Smooth muscle cell (in vitro differentiated cells): ENCODE measurements around the gene LGI4. TPM values are rescaled to one million over a fixed set of nuclear protein-coding genes. Genes with fewer than 3 reads are reported as not detected.

ENCODE experiments used
- DNase-seq: peaks from one replicate; lab custom pipeline; 2025; ENCODE audit not compliant: unreplicated experiment; lab: John Stamatoyannopoulos, UW
- H2AFZ ChIP-seq: fragments of 200-600 bp; sonication (generic); 2 replicates; pipeline ENCODE4 v1.6.0; 2016; ENCODE audit warnings: antibody characterized with exemption, low read depth, mild to moderate bottlenecking
- H3F3A ChIP-seq: fragments of 200-600 bp; sonication (generic); 2 replicates; pipeline ENCODE4 v1.6.0; 2017; ENCODE audit warnings: antibody characterized with exemption, low read depth
- H3K27ac ChIP-seq: fragments of 200-600 bp; sonication (generic); 2 replicates; pipeline ENCODE4 v1.5.1; 2016; ENCODE audit warnings: low read depth, mild to moderate bottlenecking
- H3K27me3 ChIP-seq: fragments of 200-600 bp; sonication (generic); 2 replicates; pipeline ENCODE4 v1.6.1; 2016; ENCODE audit warnings: low read depth, mild to moderate bottlenecking
- H3K36me3 ChIP-seq: fragments of 200-600 bp; sonication (generic); 2 replicates; pipeline ENCODE4 v1.5.1; 2016; ENCODE audit warnings: low read depth
- H3K4me1 ChIP-seq: fragments of 200-600 bp; sonication (generic); 2 replicates; pipeline ENCODE4 v1.5.1; 2016; ENCODE audit warnings: low read depth
- H3K4me2 ChIP-seq: fragments of 200-600 bp; sonication (generic); 2 replicates; pipeline ENCODE4 v1.6.0; 2016; ENCODE audit warnings: mild to moderate bottlenecking
- H3K4me3 ChIP-seq: fragments of 200-600 bp; sonication (generic); 2 replicates; pipeline ENCODE4 v1.5.1; 2016; ENCODE audit warnings: mild to moderate bottlenecking
- H3K79me2 ChIP-seq: fragments of 200-600 bp; sonication (generic); 2 replicates; pipeline ENCODE4 v1.6.0; 2016; ENCODE audit warnings: low read depth, mild to moderate bottlenecking
- H3K9ac ChIP-seq: fragments of 200-600 bp; sonication (generic); 2 replicates; pipeline ENCODE4 v1.6.0; 2016; ENCODE audit warnings: low read depth
- H3K9me3 ChIP-seq: fragments of 200-600 bp; sonication (generic); replicated peaks from 2 replicates; pipeline ENCODE4 v1.5.1; 2016; ENCODE audit warnings: low read depth
- H4K20me1 ChIP-seq: fragments of 200-600 bp; sonication (generic); 2 replicates; pipeline ENCODE4 v1.6.0; 2016; ENCODE audit warnings: low read depth
- CTCF ChIP-seq: fragments of 200-600 bp; sonication (generic); IDR thresholded peaks from 2 replicates; pipeline ENCODE4 v1.5.1; 2017; ENCODE audit warnings: borderline replicate concordance, mild to moderate bottlenecking, antibody characterized with exemption; ENCODE audit not compliant: insufficient read depth, poor library complexity, severe bottlenecking
- WGBS: methylation state at CpG from one replicate; pipeline ENCODE4 v1.1.7; 2016; ENCODE audit warnings: low lambda C conversion rate; 5-methylcytosine and 5-hydroxymethylcytosine counted together
- polyA plus RNA-seq: library from polyadenylated mRNA; unstranded; fragments of >200 nt; fragmentation: Nextera tagmentation; extraction: Ambion mirVana; gene quantifications from 2 replicates; pipeline ENCODE4 v1.2.1, GENCODE V29; 2016
- small RNA-seq: library from RNA; depleted of rRNA; stranded (forward); fragments of <200 nt; gene quantifications from one replicate; pipeline ENCODE3, GENCODE V24; 2014
- total RNA-seq: library from RNA; depleted of rRNA; stranded (reverse); fragments of >200 nt; gene quantifications from 2 replicates; pipeline ENCODE4 v1.2.3, GENCODE V29; 2014

LGI4 gene
- total and polyA plus RNA-seq, 2 experiments from 2014 or later, result 0.17 to 0.22 TPM

GRCh38 chr19:35075202-35076025, 59.4 kb downstream of the LGI4 start:
- Histone ChIP-seq H3K9ac (no peak overlapping the region), H3K27ac (no peak overlapping the region), H3F3A (no peaks in the 10 kb centered on the region), H3K27me3 (no peaks in the 10 kb centered on the region), H3K4me3 (no peak overlapping the region), H3K79me2 (no peaks in the 10 kb centered on the region), H2AFZ (no peak overlapping the region), H3K4me2 (no peak overlapping the region), H3K4me1 (no peaks in the 10 kb centered on the region), H3K36me3 (no peaks in the 10 kb centered on the region), H3K9me3 (no peaks in the 10 kb centered on the region), H4K20me1 (no peaks in the 10 kb centered on the region)
- DNase-seq, result no peak
- no peak for TF ChIP-seq CTCF
- 90% methylated on average over 18 of the region's 21 CpGs for WGBS

Small RNAs within 50 kb of the gene (small RNA-seq; reads per million reads assigned to genes)
- gene AC020907.2, result not detected

Other genes with a start within 250 kb of the LGI4 start
- 1.2 and 3.0 TPM in 2 replicates for gene ZNF30, start 208.2 kb downstream of the LGI4 start, total RNA-seq
- 2.3 and 3.1 TPM in 2 replicates for gene ZNF30, start 208.2 kb downstream of the LGI4 start, polyA plus RNA-seq
- gene ZNF792, start 170.8 kb downstream of the LGI4 start, total RNA-seq, result 7.1 and 8.8 TPM in 2 replicates
- 2.8 TPM in 2 replicates for gene ZNF792, start 170.8 kb downstream of the LGI4 start, polyA plus RNA-seq
- gene GRAMD1A, start 134.7 kb downstream of the LGI4 start, total RNA-seq, result 19.4 and 27.6 TPM in 2 replicates
- 59.6 and 74.1 TPM in 2 replicates for gene GRAMD1A, start 134.7 kb downstream of the LGI4 start, polyA plus RNA-seq
- gene SCN1B, start 104.6 kb downstream of the LGI4 start, total RNA-seq, result 0.99 and 3.3 TPM in 2 replicates
- gene SCN1B, start 104.6 kb downstream of the LGI4 start, polyA plus RNA-seq, result 2.2 and 4.6 TPM in 2 replicates
- 1.9 and 4.1 TPM in 2 replicates for gene HPN, start 93.3 kb downstream of the LGI4 start, total RNA-seq
- gene HPN, start 93.3 kb downstream of the LGI4 start, polyA plus RNA-seq, result 1.3 and 6.6 TPM in 2 replicates
- 26.3 and 37.0 TPM in 2 replicates for gene FXYD3, start 19.2 kb downstream of the LGI4 start, total RNA-seq
- gene FXYD3, start 19.2 kb downstream of the LGI4 start, polyA plus RNA-seq, result 23.0 and 67.1 TPM in 2 replicates
- gene FXYD1, start 3.8 kb upstream of the LGI4 start, total RNA-seq, result 3.2 and 3.5 TPM in 2 replicates
- gene FXYD1, start 3.8 kb upstream of the LGI4 start, polyA plus RNA-seq, result 2.7 and 3.0 TPM in 2 replicates
- not detected in 2 replicates for gene FXYD7, start 8.2 kb upstream of the LGI4 start, total RNA-seq
- gene FXYD7, start 8.2 kb upstream of the LGI4 start, polyA plus RNA-seq, result not detected in 2 replicates
- 89.3 and 133 TPM in 2 replicates for gene FXYD5, start 19.7 kb upstream of the LGI4 start, total RNA-seq
- 205 and 246 TPM in 2 replicates for gene FXYD5, start 19.7 kb upstream of the LGI4 start, polyA plus RNA-seq
- gene FAM187B, start 93.7 kb upstream of the LGI4 start, total RNA-seq, result not detected in 2 replicates
- gene FAM187B, start 93.7 kb upstream of the LGI4 start, polyA plus RNA-seq, result not detected in 2 replicates
- gene LSR, start 113.9 kb upstream of the LGI4 start, total RNA-seq, result 11.3 and 14.0 TPM in 2 replicates
- gene LSR, start 113.9 kb upstream of the LGI4 start, polyA plus RNA-seq, result 14.2 and 85.3 TPM in 2 replicates
- gene USF2, start 133.9 kb upstream of the LGI4 start, total RNA-seq, result 30.4 and 34.4 TPM in 2 replicates
- 20.0 and 22.7 TPM in 2 replicates for gene USF2, start 133.9 kb upstream of the LGI4 start, polyA plus RNA-seq
- not detected in 2 replicates for gene HAMP, start 147.5 kb upstream of the LGI4 start, total RNA-seq
- not detected in 2 replicates for gene HAMP, start 147.5 kb upstream of the LGI4 start, polyA plus RNA-seq
- gene MAG, start 157.1 kb upstream of the LGI4 start, total RNA-seq, result not detected in 2 replicates
- not detected in 2 replicates for gene MAG, start 157.1 kb upstream of the LGI4 start, polyA plus RNA-seq
- gene CD22, start 194.1 kb upstream of the LGI4 start, total RNA-seq, result not detected in 2 replicates
- not detected in 2 replicates for gene CD22, start 194.1 kb upstream of the LGI4 start, polyA plus RNA-seq
- gene FFAR1, start 212.8 kb upstream of the LGI4 start, total RNA-seq, result not detected in 2 replicates
- not detected in 2 replicates for gene FFAR1, start 212.8 kb upstream of the LGI4 start, polyA plus RNA-seq
- gene FFAR3, start 223.4 kb upstream of the LGI4 start, total RNA-seq, result not detected in 2 replicates
- not detected in 2 replicates for gene FFAR3, start 223.4 kb upstream of the LGI4 start, polyA plus RNA-seq
- gene GPR42, start 236.0 kb upstream of the LGI4 start, total RNA-seq, result not detected in 2 replicates
- gene GPR42, start 236.0 kb upstream of the LGI4 start, polyA plus RNA-seq, result not detected in 2 replicates